ENCODE results near the gene RAD51B. TPM values are rescaled to one million over a fixed set of nuclear protein-coding genes. Genes with fewer than 3 reads are reported as not detected.

The RAD51B gene
- total RNA-seq, 4 donors from 2014 or later, result 19.6 to 39.7 (median 25.4) TPM

GRCh38 chr14:68271913-68272391 is 452.4 kb downstream of the RAD51B start:
- no peak for DNase-seq (ENCODE audit: low spot score in 2 of 2)
- H3K36me3 ChIP-seq, result no peaks in the 10 kb centered on the region
- peaks cover 29% of the 10 kb centered on the region for H3K4me1 ChIP-seq
- no peaks in the 10 kb centered on the region for H3K27me3 ChIP-seq
- TF ChIP-seq POLR2AphosphoS5 (IDR thresholded peaks at IDR 0.05) (no peak), EP300 (IDR thresholded peaks at IDR 0.05) (no peak), POLR2A (IDR thresholded peaks at IDR 0.05) (no peak), CTCF (IDR thresholded peaks at IDR 0.05) (no peak)
- H3K9me3 ChIP-seq, result no peaks in the 10 kb centered on the region
- 37% methylated on average over 5 of the region's 5 CpGs for WGBS
- no peak overlapping the region for H3K27ac ChIP-seq
- no peak overlapping the region for H3K4me3 ChIP-seq

- peaks cover 21% of the 10 kb centered on the region for H3K4me1 ChIP-seq
- 90% methylated on average over 4 of the region's 4 CpGs for WGBS
- DNase-seq (ENCODE audit: low spot score in 2 of 2), result no peak
These were observed 453.8 kb downstream of the RAD51B start for GRCh38 chr14:68273413-68273812.

GRCh38 chr14:68274725-68275124 is 455.1 kb downstream of the RAD51B start:
- no peak overlapping the region for H3K27ac ChIP-seq
- no peak for TF ChIP-seq POLR2A (IDR thresholded peaks at IDR 0.05)
- no peak overlapping the region for H3K4me3 ChIP-seq
- H3K36me3 ChIP-seq, result no peaks in the 10 kb centered on the region
- no peak for DNase-seq (ENCODE audit: low spot score in 2 of 2)
- H3K27me3 ChIP-seq, result no peaks in the 10 kb centered on the region
- H3K4me1 ChIP-seq, result peaks cover 17% of the 10 kb centered on the region
- WGBS, result 93% methylated on average over 2 of the region's 2 CpGs
- H3K9me3 ChIP-seq, result no peaks in the 10 kb centered on the region

More at GRCh38 chr14:68273413-68273812, 453.8 kb downstream of the RAD51B start:
- Histone ChIP-seq H3K4me3 (no peak overlapping the region), H3K9me3 (no peaks in the 10 kb centered on the region), H3K27ac (no peak overlapping the region), H3K27me3 (no peaks in the 10 kb centered on the region), H3K36me3 (no peaks in the 10 kb centered on the region)
- TF ChIP-seq EP300 (IDR thresholded peaks at IDR 0.05), result no peak

GRCh38 chr14:68278576-68279436 is 459.2 kb downstream of the RAD51B start:
- DNase-seq (ENCODE audit: low spot score in 2 of 2), result no peak
- 73% methylated on average over 5 of the region's 5 CpGs for WGBS
- peak overlapping the region; percentile 38 for H3K27ac ChIP-seq

GRCh38 chr14:68279437-68279720 is 459.8 kb downstream of the RAD51B start:
- Histone ChIP-seq H3K36me3 (no peaks in the 10 kb centered on the region), H3K4me1 (peaks cover 25% of the 10 kb centered on the region), H3K27ac (peak overlapping the region; percentile 38), H3K4me3 (no peak overlapping the region), H3K27me3 (no peaks in the 10 kb centered on the region), H3K9me3 (no peaks in the 10 kb centered on the region)
- WGBS, result 96% methylated on average over 3 of the region's 3 CpGs
- DNase-seq (ENCODE audit: low spot score in 2 of 2), result no peak
- TF ChIP-seq CTCF (IDR thresholded peaks at IDR 0.05), result no peak
- no peak for TF ChIP-seq POLR2A (IDR thresholded peaks at IDR 0.05)
- no peak for TF ChIP-seq EP300 (IDR thresholded peaks at IDR 0.05)
- no peak for TF ChIP-seq POLR2AphosphoS5 (IDR thresholded peaks at IDR 0.05)

More at GRCh38 chr14:68278576-68279436, 459.2 kb downstream of the RAD51B start:
- H3K4me3 ChIP-seq, result no peak overlapping the region
- H3K27me3 ChIP-seq, result no peaks in the 10 kb centered on the region
- no peak for TF ChIP-seq EP300 (IDR thresholded peaks at IDR 0.05)
- no peak for TF ChIP-seq CTCF (IDR thresholded peaks at IDR 0.05)
- no peak for TF ChIP-seq POLR2AphosphoS5 (IDR thresholded peaks at IDR 0.05)
- TF ChIP-seq POLR2A (IDR thresholded peaks at IDR 0.05), result no peak
- H3K36me3 ChIP-seq, result no peaks in the 10 kb centered on the region
- H3K4me1 ChIP-seq, result peaks cover 19% of the 10 kb centered on the region
- no peaks in the 10 kb centered on the region for H3K9me3 ChIP-seq

- Histone ChIP-seq H3K4me1 (peaks cover 29% of the 10 kb centered on the region), H3K27ac (no peak overlapping the region), H3K4me3 (no peak overlapping the region), H3K9me3 (no peaks in the 10 kb centered on the region), H3K36me3 (no peaks in the 10 kb centered on the region), H3K27me3 (no peaks in the 10 kb centered on the region)
- DNase-seq (ENCODE audit: low spot score in 2 of 2), result no peak
- TF ChIP-seq POLR2A (IDR thresholded peaks at IDR 0.05), result no peak
- TF ChIP-seq EP300 (IDR thresholded peaks at IDR 0.05), result no peak
- no peak for TF ChIP-seq POLR2AphosphoS5 (IDR thresholded peaks at IDR 0.05)
- TF ChIP-seq CTCF (IDR thresholded peaks at IDR 0.05), result no peak
- WGBS, result 91% methylated on average over 4 of the region's 4 CpGs
These were observed 460.2 kb downstream of the RAD51B start for GRCh38 chr14:68279777-68280233.
